ENCODE measurements around the gene ROCK2.

GRCh38 chr2:11347403-11347959 is 3.0 kb upstream of the ROCK2 start:
- TF ChIP-seq CTCF (conservative IDR thresholded peaks at IDR 0.05; ENCODE audit: low read length) (no peak), EZH2phosphoT487 (IDR thresholded peaks at IDR 0.05; ENCODE audit: borderline replicate concordance) (no peak)

Measured in Loucy (cell line).